ENCODE data around the gene SRPK3.

The SRPK3 gene

GRCh38 chrX:153771415-153772315 is 9.2 kb upstream of the SRPK3 start:
- DNase-seq: no peak

- no peak for DNase-seq
Observed at GRCh38 chrX:153772316-153773217, 8.3 kb upstream of the SRPK3 start.

GRCh38 chrX:153773218-153773611 is 7.6 kb upstream of the SRPK3 start:
- DNase-seq: no peak

- DNase-seq: no peak
Observed at GRCh38 chrX:153773741-153774575, 6.9 kb upstream of the SRPK3 start.

- no peak for DNase-seq
Observed at GRCh38 chrX:153774576-153775292, 6.1 kb upstream of the SRPK3 start.

GRCh38 chrX:153775293-153776119 is 5.3 kb upstream of the SRPK3 start:
- DNase-seq: no peak

GRCh38 chrX:153776120-153776599 is 4.7 kb upstream of the SRPK3 start:
- DNase-seq: no peak

GRCh38 chrX:153776611-153777045 is 4.2 kb upstream of the SRPK3 start:
- no peak for DNase-seq

GRCh38 chrX:153777261-153778090 is 3.4 kb upstream of the SRPK3 start:
- DNase-seq: no peak

- DNase-seq: no peak
Observed at GRCh38 chrX:153778181-153778580, 2.7 kb upstream of the SRPK3 start.

- DNase-seq: no peak
Observed at GRCh38 chrX:153778684-153779101, 2.1 kb upstream of the SRPK3 start.

GRCh38 chrX:153779891-153780677 is 757 bp upstream of the SRPK3 start:
- DNase-seq: no peak

- DNase-seq: no peak
Observed at GRCh38 chrX:153781428-153782047, 697 bp downstream of the SRPK3 start.

- no peak for DNase-seq
Observed at GRCh38 chrX:153782313-153782712, 1.5 kb downstream of the SRPK3 start.

GRCh38 chrX:153782871-153783270 is 2.0 kb downstream of the SRPK3 start:
- DNase-seq: no peak

GRCh38 chrX:153783378-153784013 is 2.7 kb downstream of the SRPK3 start:
- DNase-seq: no peak

GRCh38 chrX:153784325-153784967 is 3.6 kb downstream of the SRPK3 start:
- DNase-seq: no peak

- DNase-seq: no peak
Observed at GRCh38 chrX:153786669-153787068, 5.8 kb downstream of the SRPK3 start.

Measured in activated CD4-positive, alpha-beta T cell treated with anti-CD3 and anti-CD28 coated beads, Interleukin-2, amount 50 U/mL, for 4 hours (primary cell).